Mesenchymal stem cell (in vitro differentiated cells and primary cell): ENCODE results near the gene NEDD9.

Source experiments
- DNase-seq: peaks from one replicate; pipeline ENCODE4 v3.0.0-alpha.2; 2013
- H2AFZ ChIP-seq: one replicate; pipeline ENCODE4 v1.6.1; 2013; ENCODE audit warnings: low read depth, mild to moderate bottlenecking, control low read depth, inconsistent platforms, low read length, moderate library complexity
- H2AK5ac ChIP-seq: 2 replicates; pipeline ENCODE4 v1.6.1; 2013; ENCODE audit warnings: low read length, moderate library complexity, mild to moderate bottlenecking, inconsistent platforms; ENCODE audit not compliant: severe bottlenecking
- H2BK120ac ChIP-seq: one replicate; pipeline ENCODE4 v1.6.1; 2013; ENCODE audit warnings: low read depth, mild to moderate bottlenecking, inconsistent platforms, low read length, moderate library complexity
- H2BK12ac ChIP-seq, 2 experiments: one replicate each; pipeline ENCODE4 v1.6.1; 2013; ENCODE audit warnings: inconsistent platforms in 2 of 2, low read length in 2 of 2, mild to moderate bottlenecking in 2 of 2, moderate library complexity in 2 of 2, control low read depth in 1 of 2
- H2BK15ac ChIP-seq: one replicate; pipeline ENCODE4 v1.6.1; 2013; ENCODE audit warnings: mild to moderate bottlenecking, low read depth, inconsistent platforms; ENCODE audit not compliant: poor library complexity, severe bottlenecking
- H2BK5ac ChIP-seq: 2 replicates; pipeline ENCODE4 v1.6.1; 2013; ENCODE audit warnings: low read depth, mild to moderate bottlenecking, low read length, control low read depth, inconsistent platforms; ENCODE audit not compliant: poor library complexity, severe bottlenecking
- H3K14ac ChIP-seq, 2 experiments: one replicate each; pipeline ENCODE4 v1.6.1; 2013; ENCODE audit warnings: inconsistent platforms in 2 of 2, low read length in 2 of 2, control low read depth in 1 of 2, mild to moderate bottlenecking in 1 of 2, moderate library complexity in 1 of 2
- H3K18ac ChIP-seq, 2 experiments: one replicate each; pipeline ENCODE4 v1.6.1; 2013; ENCODE audit warnings: inconsistent platforms in 2 of 2, low read length in 2 of 2, control low read depth in 1 of 2, low read depth in 1 of 2, mild to moderate bottlenecking in 1 of 2
- H3K23ac ChIP-seq, 2 experiments: one replicate each; pipeline ENCODE4 v1.6.1; 2013; ENCODE audit warnings: inconsistent platforms in 2 of 2, low read length in 2 of 2, mild to moderate bottlenecking in 2 of 2, moderate library complexity in 2 of 2, control low read depth in 1 of 2
- H3K27ac ChIP-seq: 2 replicates; pipeline ENCODE4 v1.5.1; 2013; ENCODE audit warnings: mild to moderate bottlenecking, moderate library complexity, low read length, control low read depth, inconsistent platforms; ENCODE audit not compliant: poor library complexity, severe bottlenecking
- H3K27me3 ChIP-seq, 2 experiments: 2 replicates each; pipeline versions ENCODE4 v1.6.1 to v1.7.0; 2013; ENCODE audit warnings: low read length in 2 of 2, mild to moderate bottlenecking in 2 of 2, moderate library complexity in 2 of 2, control low read depth in 1 of 2, inconsistent platforms in 1 of 2; ENCODE audit not compliant: control insufficient read depth in 1 of 2, insufficient read depth in 1 of 2
- H3K36me3 ChIP-seq, 2 experiments: 2 replicates each; pipeline versions ENCODE4 v1.6.1 to v1.7.0; 2013; ENCODE audit warnings: low read length in 2 of 2, control low read depth in 1 of 2, inconsistent platforms in 1 of 2, low read depth in 1 of 2, mild to moderate bottlenecking in 1 of 2; ENCODE audit not compliant: insufficient read depth in 2 of 2, control insufficient read depth in 1 of 2
- H3K4ac ChIP-seq, 2 experiments: one replicate each; pipeline ENCODE4 v1.6.1; 2013; ENCODE audit warnings: inconsistent platforms in 2 of 2, low read length in 2 of 2, mild to moderate bottlenecking in 2 of 2, moderate library complexity in 2 of 2, control low read depth in 1 of 2, low read depth in 1 of 2
- H3K4me1 ChIP-seq: 2 replicates; pipeline ENCODE4 v1.6.1; 2013; ENCODE audit warnings: low read depth, low read length, control low read depth; ENCODE audit not compliant: control insufficient read depth, insufficient read depth
- H3K4me2 ChIP-seq: 2 replicates; pipeline ENCODE4 v1.6.1; 2013; ENCODE audit warnings: low read length, mild to moderate bottlenecking, inconsistent platforms; ENCODE audit not compliant: poor library complexity, severe bottlenecking
- H3K4me3 ChIP-seq, 2 experiments: 2 replicates each; pipeline versions ENCODE4 v1.5.1 to v1.7.0; 2013; ENCODE audit warnings: low read length in 2 of 2, mild to moderate bottlenecking in 2 of 2, control low read depth in 1 of 2, low read depth in 1 of 2; ENCODE audit not compliant: insufficient read depth in 1 of 2
- H3K79me1 ChIP-seq: replicated peaks from 2 replicates; pipeline ENCODE4 v1.6.1; 2013; ENCODE audit warnings: mild to moderate bottlenecking, control low read depth, low read length, inconsistent platforms; ENCODE audit not compliant: poor library complexity, severe bottlenecking
- H3K9ac ChIP-seq: 2 replicates; pipeline ENCODE4 v1.7.0; 2013; ENCODE audit warnings: mild to moderate bottlenecking, low read length, moderate library complexity
- H3K9me3 ChIP-seq: 2 replicates; pipeline ENCODE4 v1.7.0; 2013; ENCODE audit warnings: mild to moderate bottlenecking, low read length; ENCODE audit not compliant: control insufficient read depth
- H4K8ac ChIP-seq: one replicate; pipeline ENCODE4 v1.6.1; 2013; ENCODE audit warnings: inconsistent platforms, mild to moderate bottlenecking, low read length, moderate library complexity
- H4K91ac ChIP-seq: one replicate; pipeline ENCODE4 v1.6.1; 2013; ENCODE audit warnings: mild to moderate bottlenecking, low read length, inconsistent platforms
- WGBS: methylation state at CpG from one replicate; pipeline ENCODE4 v1.1.7; 2013; ENCODE audit warnings: mixed read lengths; 5-methylcytosine and 5-hydroxymethylcytosine counted together

The NEDD9 gene

GRCh38 chr6:11197850-11198249 lies 34.6 kb downstream of the NEDD9 start:
- Histone ChIP-seq H3K4me2 (no peak overlapping the region), H3K79me1 (peaks cover 12% of the 10 kb centered on the region), H2BK15ac (no peak overlapping the region), H3K23ac (no peak overlapping the region), H3K4me3 (no peak overlapping the region), H3K27me3 (no peaks in the 10 kb centered on the region), H3K9me3 (no peaks in the 10 kb centered on the region), H3K4me1 (peaks cover 17% of the 10 kb centered on the region), H3K4ac (peak overlapping the region; percentile 55 to 70), H2BK120ac (peak overlapping the region; percentile 93), H3K9ac (no peak overlapping the region), H2AK5ac (peak overlapping the region; percentile 93), H3K14ac (no peak overlapping the region), H2BK12ac (peak overlapping the region; percentile 80 to 87), H4K91ac (peak overlapping the region; percentile 85), H4K8ac (peak overlapping the region; percentile 35), H3K36me3 (peaks cover 0 to 8% of the 10 kb centered on the region in 2 experiments), H3K18ac (peak overlapping the region; percentile 69 to 74), H3K27ac (peak overlapping the region; percentile 93), H2AFZ (no peak overlapping the region), H2BK5ac (peak overlapping the region; percentile 34)
- no peak for DNase-seq
- WGBS = 96% methylated on average over 8 of the region's 8 CpGs

GRCh38 chr6:11197175-11197536 lies 35.3 kb downstream of the NEDD9 start:
- Histone ChIP-seq H4K8ac (no peak overlapping the region), H3K4ac (no peak overlapping the region), H3K27me3 (no peaks in the 10 kb centered on the region), H3K9me3 (no peaks in the 10 kb centered on the region), H3K23ac (no peak overlapping the region), H3K27ac (peak overlapping the region; percentile 97), H3K36me3 (peaks cover 0 to 9% of the 10 kb centered on the region in 2 experiments), H3K9ac (peak overlapping the region; percentile 3), H3K4me3 (no peak overlapping the region), H3K4me1 (peaks cover 15% of the 10 kb centered on the region), H3K18ac (peak overlapping the region in 1 of 2 experiments; percentile 74), H2AFZ (no peak overlapping the region), H2BK12ac (no peak overlapping the region), H3K79me1 (peaks cover 12% of the 10 kb centered on the region), H2BK15ac (no peak overlapping the region), H2AK5ac (peak overlapping the region; percentile 93), H3K14ac (no peak overlapping the region), H3K4me2 (no peak overlapping the region), H4K91ac (no peak overlapping the region), H2BK120ac (no peak overlapping the region), H2BK5ac (peak overlapping the region; percentile 98)
- peak; percentile 87 for DNase-seq
- WGBS = 0% methylated on average over 2 of the region's 3 CpGs

- H2BK12ac ChIP-seq = peak overlapping the region; percentile 40 to 89
- peaks cover 15% of the 10 kb centered on the region for H3K4me1 ChIP-seq
- H3K23ac ChIP-seq = no peak overlapping the region
- peak overlapping the region; percentile 98 for H2BK5ac ChIP-seq
- H3K9ac ChIP-seq = peak overlapping the region; percentile 3
- H3K4me3 ChIP-seq = no peak overlapping the region
- H3K4me2 ChIP-seq = peak overlapping the region; percentile 56
- 13% methylated on average over 12 of the region's 15 CpGs for WGBS
- H3K4ac ChIP-seq = peak overlapping the region; percentile 19 to 29
- peak overlapping the region; percentile 75 for H2BK120ac ChIP-seq
- peak overlapping the region; percentile 63 for H4K8ac ChIP-seq
- peak overlapping the region; percentile 36 for H2BK15ac ChIP-seq
- H3K14ac ChIP-seq = no peak overlapping the region
- H3K36me3 ChIP-seq = peaks cover 0 to 12% of the 10 kb centered on the region in 2 experiments
- no peak overlapping the region for H2AFZ ChIP-seq
- peak overlapping the region; percentile 97 for H3K27ac ChIP-seq
- H3K27me3 ChIP-seq = no peaks in the 10 kb centered on the region
- peak overlapping the region; percentile 0 to 71 for H3K18ac ChIP-seq
- DNase-seq = peak; percentile 89
- H2AK5ac ChIP-seq = peak overlapping the region; percentile 37
- H4K91ac ChIP-seq = peak overlapping the region; percentile 88
- no peaks in the 10 kb centered on the region for H3K9me3 ChIP-seq
- peaks cover 12% of the 10 kb centered on the region for H3K79me1 ChIP-seq
Observed at GRCh38 chr6:11196511-11197174, 35.8 kb downstream of the NEDD9 start.

GRCh38 chr6:11194356-11195218 lies 37.9 kb downstream of the NEDD9 start:
- Histone ChIP-seq H2BK15ac (no peak overlapping the region), H4K8ac (no peak overlapping the region), H2AK5ac (peak overlapping the region; percentile 26), H3K4me3 (no peak overlapping the region), H3K23ac (no peak overlapping the region), H3K4me1 (peaks cover 11% of the 10 kb centered on the region), H4K91ac (no peak overlapping the region), H3K27ac (peak overlapping the region; percentile 81), H3K9ac (no peak overlapping the region), H3K4me2 (peak overlapping the region; percentile 32), H2BK120ac (no peak overlapping the region), H3K36me3 (peaks cover 0 to 30% of the 10 kb centered on the region in 2 experiments), H3K18ac (peak overlapping the region in 1 of 2 experiments; percentile 0), H2AFZ (no peak overlapping the region), H2BK12ac (no peak overlapping the region), H3K9me3 (no peaks in the 10 kb centered on the region), H3K27me3 (no peaks in the 10 kb centered on the region), H3K4ac (no peak overlapping the region), H2BK5ac (peak overlapping the region; percentile 75), H3K14ac (no peak overlapping the region), H3K79me1 (peaks cover 11% of the 10 kb centered on the region)
- WGBS = 62% methylated on average over 12 of the region's 12 CpGs
- peak; percentile 64 for DNase-seq
